GM19452 (cell line): Measurements from ENCODE around the gene CCNC.

Source experiments
- ATAC-seq: cut with Tn5 transposase; IDR thresholded peaks from one replicate; pipeline ENCODE4 v1.9.1; 2021; ENCODE audit not compliant: unreplicated experiment

CCNC gene

GRCh38 chr6:99568103-99568933 is at the start of gene CCNC:
TSS of gene CCNC (minus strand) at chr6:99568660. CDS start at chr6:99568527, 133 bp downstream.
- ATAC-seq = peak; percentile 98

- ATAC-seq = no peak
Observed at GRCh38 chr6:99617131-99617530, 48.7 kb upstream of the CCNC start.

- peak; percentile 11 for ATAC-seq
Observed at GRCh38 chr6:99614430-99615186, 46.1 kb upstream of the CCNC start.

GRCh38 chr6:99613705-99614429 is 45.4 kb upstream of the CCNC start:
- ATAC-seq = peak; percentile 59

- ATAC-seq = peak; percentile 61
Observed at GRCh38 chr6:99613409-99613704, 44.9 kb upstream of the CCNC start.

GRCh38 chr6:99612551-99613408 is 44.3 kb upstream of the CCNC start:
- peak; percentile 1 for ATAC-seq

- ATAC-seq = peak; percentile 49
Observed at GRCh38 chr6:99611148-99611547, 42.7 kb upstream of the CCNC start.

GRCh38 chr6:99609905-99610489 is 41.5 kb upstream of the CCNC start:
- ATAC-seq = no peak

- ATAC-seq = no peak
Observed at GRCh38 chr6:99608886-99609482, 40.5 kb upstream of the CCNC start.

GRCh38 chr6:99608059-99608885 is 39.8 kb upstream of the CCNC start:
- ATAC-seq = no peak

GRCh38 chr6:99607416-99608036 is 39.1 kb upstream of the CCNC start:
- ATAC-seq = no peak

GRCh38 chr6:99606656-99607415 is 38.4 kb upstream of the CCNC start, which contains the start of gene PRDM13:
TSS of gene PRDM13 (plus strand) at chr6:99606833. CDS start at chr6:99607035, 202 bp downstream.
- ATAC-seq = no peak

GRCh38 chr6:99605911-99606655 is 37.6 kb upstream of the CCNC start:
- ATAC-seq = no peak

GRCh38 chr6:99605074-99605734 is 36.7 kb upstream of the CCNC start:
- ATAC-seq = no peak

GRCh38 chr6:99604166-99605073 is 36.0 kb upstream of the CCNC start:
- no peak for ATAC-seq
